HepG2 (cell line): Measurements from ENCODE around the gene UBE2Q2. TPM values are rescaled to one million over a fixed set of nuclear protein-coding genes. Genes with fewer than 3 reads are reported as not detected.

Experiments used
- DMAP1 ChIP-seq: IDR thresholded peaks from 2 replicates; pipeline ENCODE4 v1.6.1; 2016
- HDAC1 ChIP-seq: sonication (generic); formaldehyde crosslinking; IDR thresholded peaks from 2 replicates; pipeline ENCODE4 v1.5.1; 2020; ENCODE audit warnings: mild to moderate bottlenecking, missing genetic modification reagents
- HMG20A ChIP-seq: IDR thresholded peaks from 2 replicates; pipeline ENCODE4 v1.6.1; 2016; ENCODE audit warnings: borderline replicate concordance
- RBM39 ChIP-seq: fragments of 200-400 bp; formaldehyde crosslinking; IDR thresholded peaks from one replicate; pipeline ENCODE4 v1.6.1; 2018; ENCODE audit warnings: antibody characterized with exemption, mild to moderate bottlenecking, low read depth, low read length; ENCODE audit not compliant: poor library complexity, severe bottlenecking
- RFXAP ChIP-seq: sonication (generic); formaldehyde crosslinking; IDR thresholded peaks from 2 replicates; pipeline ENCODE4 v1.4.0; 2020; ENCODE audit warnings: missing genetic modification reagents, borderline replicate concordance
- SMYD3 ChIP-seq: sonication (generic); formaldehyde crosslinking; IDR thresholded peaks from 2 replicates; pipeline ENCODE4 v1.8.1; 2023; ENCODE audit warnings: mild to moderate bottlenecking, missing genetic modification reagents
- ZBTB20 ChIP-seq: sonication (generic); formaldehyde crosslinking; IDR thresholded peaks from 2 replicates; pipeline ENCODE4 v1.8.1; 2023; ENCODE audit warnings: missing genetic modification reagents, low read depth, mild to moderate bottlenecking, borderline replicate concordance
- ZFP36 ChIP-seq: fragments of 150-350 bp; IDR thresholded peaks from 2 replicates; pipeline ENCODE4 v1.6.1; 2018; ENCODE audit warnings: borderline replicate concordance, low read length, low read depth; ENCODE audit not compliant: partially characterized antibody
- ZNF12 ChIP-seq: sonication (generic); formaldehyde crosslinking; IDR thresholded peaks from 2 replicates; pipeline ENCODE4 v1.5.0; 2020; ENCODE audit warnings: missing genetic modification reagents
- ZNF3 ChIP-seq: IDR thresholded peaks from 2 replicates; pipeline ENCODE4 v1.7.0; 2017; ENCODE audit warnings: inconsistent platforms
- ZNF556 ChIP-seq: sonication (generic); formaldehyde crosslinking; IDR thresholded peaks from 2 replicates; pipeline ENCODE4 v1.4.0; 2020; ENCODE audit warnings: mild to moderate bottlenecking, missing genetic modification reagents, borderline replicate concordance
- ZNF761 ChIP-seq: sonication (generic); formaldehyde crosslinking; conservative IDR thresholded peaks from 2 replicates; pipeline ENCODE4 v1.4.0; 2020; ENCODE audit warnings: mild to moderate bottlenecking, missing genetic modification reagents
- ZNF878 ChIP-seq: sonication (generic); formaldehyde crosslinking; IDR thresholded peaks from 2 replicates; pipeline ENCODE4 v1.8.1; 2023; ENCODE audit warnings: mild to moderate bottlenecking, missing genetic modification reagents, moderate library complexity
- polyA plus RNA-seq, 8 experiments: library from polyadenylated mRNA; depleted of rRNA in 3 of 8; stranded (reverse) in 7 of 8; unstranded in 1 of 8; fragments of >200 nt; fragmentation: Illumina TruSeq in 4 of 8; extraction: Trizol in 4 of 8; gene quantifications; 2 replicates each; pipeline versions ENCODE4 v1.2.1 to v1.2.3, GENCODE V29; 2011 to 2016; ENCODE audit warnings: low read depth in 4 of 8, missing spikeins in 1 of 8, mixed read lengths in 1 of 8; ENCODE audit not compliant: insufficient read depth in 1 of 8
- total RNA-seq, 5 experiments: library from RNA; depleted of rRNA; stranded (reverse); fragments of >200 nt; fragmentation: Illumina TruSeq; extraction: Trizol; gene quantifications; 2 replicates each; pipeline ENCODE4 v1.2.3, GENCODE V29; 2016; ENCODE audit warnings: low read depth in 1 of 5
- TF ChIP-seq, protein P1 (sequence below): sonication (generic); formaldehyde crosslinking; IDR thresholded peaks from 2 replicates; pipeline ENCODE4 v1.4.0; 2020; ENCODE audit warnings: mild to moderate bottlenecking, missing genetic modification reagents
- TF ChIP-seq, protein P2 (sequence below): IDR thresholded peaks from 2 replicates; pipeline ENCODE4 v1.6.1; 2016; ENCODE audit warnings: low read depth, control low read depth
- TF ChIP-seq, protein P3 (sequence below): IDR thresholded peaks from 2 replicates; pipeline ENCODE4 v1.6.1; 2016; ENCODE audit warnings: low read depth

The UBE2Q2 gene
- total and polyA plus RNA-seq, 2 of the 13 experiments (the other 11 are each of a cell fraction or from before 2014, with no cell fraction given) = 10.6 to 20.4 TPM

GRCh38 chr15:75903331-75904239 lies 60.3 kb downstream of the UBE2Q2 start, which contains the start of gene FBXO22 (continued):
- TF ChIP-seq, protein P1, sequence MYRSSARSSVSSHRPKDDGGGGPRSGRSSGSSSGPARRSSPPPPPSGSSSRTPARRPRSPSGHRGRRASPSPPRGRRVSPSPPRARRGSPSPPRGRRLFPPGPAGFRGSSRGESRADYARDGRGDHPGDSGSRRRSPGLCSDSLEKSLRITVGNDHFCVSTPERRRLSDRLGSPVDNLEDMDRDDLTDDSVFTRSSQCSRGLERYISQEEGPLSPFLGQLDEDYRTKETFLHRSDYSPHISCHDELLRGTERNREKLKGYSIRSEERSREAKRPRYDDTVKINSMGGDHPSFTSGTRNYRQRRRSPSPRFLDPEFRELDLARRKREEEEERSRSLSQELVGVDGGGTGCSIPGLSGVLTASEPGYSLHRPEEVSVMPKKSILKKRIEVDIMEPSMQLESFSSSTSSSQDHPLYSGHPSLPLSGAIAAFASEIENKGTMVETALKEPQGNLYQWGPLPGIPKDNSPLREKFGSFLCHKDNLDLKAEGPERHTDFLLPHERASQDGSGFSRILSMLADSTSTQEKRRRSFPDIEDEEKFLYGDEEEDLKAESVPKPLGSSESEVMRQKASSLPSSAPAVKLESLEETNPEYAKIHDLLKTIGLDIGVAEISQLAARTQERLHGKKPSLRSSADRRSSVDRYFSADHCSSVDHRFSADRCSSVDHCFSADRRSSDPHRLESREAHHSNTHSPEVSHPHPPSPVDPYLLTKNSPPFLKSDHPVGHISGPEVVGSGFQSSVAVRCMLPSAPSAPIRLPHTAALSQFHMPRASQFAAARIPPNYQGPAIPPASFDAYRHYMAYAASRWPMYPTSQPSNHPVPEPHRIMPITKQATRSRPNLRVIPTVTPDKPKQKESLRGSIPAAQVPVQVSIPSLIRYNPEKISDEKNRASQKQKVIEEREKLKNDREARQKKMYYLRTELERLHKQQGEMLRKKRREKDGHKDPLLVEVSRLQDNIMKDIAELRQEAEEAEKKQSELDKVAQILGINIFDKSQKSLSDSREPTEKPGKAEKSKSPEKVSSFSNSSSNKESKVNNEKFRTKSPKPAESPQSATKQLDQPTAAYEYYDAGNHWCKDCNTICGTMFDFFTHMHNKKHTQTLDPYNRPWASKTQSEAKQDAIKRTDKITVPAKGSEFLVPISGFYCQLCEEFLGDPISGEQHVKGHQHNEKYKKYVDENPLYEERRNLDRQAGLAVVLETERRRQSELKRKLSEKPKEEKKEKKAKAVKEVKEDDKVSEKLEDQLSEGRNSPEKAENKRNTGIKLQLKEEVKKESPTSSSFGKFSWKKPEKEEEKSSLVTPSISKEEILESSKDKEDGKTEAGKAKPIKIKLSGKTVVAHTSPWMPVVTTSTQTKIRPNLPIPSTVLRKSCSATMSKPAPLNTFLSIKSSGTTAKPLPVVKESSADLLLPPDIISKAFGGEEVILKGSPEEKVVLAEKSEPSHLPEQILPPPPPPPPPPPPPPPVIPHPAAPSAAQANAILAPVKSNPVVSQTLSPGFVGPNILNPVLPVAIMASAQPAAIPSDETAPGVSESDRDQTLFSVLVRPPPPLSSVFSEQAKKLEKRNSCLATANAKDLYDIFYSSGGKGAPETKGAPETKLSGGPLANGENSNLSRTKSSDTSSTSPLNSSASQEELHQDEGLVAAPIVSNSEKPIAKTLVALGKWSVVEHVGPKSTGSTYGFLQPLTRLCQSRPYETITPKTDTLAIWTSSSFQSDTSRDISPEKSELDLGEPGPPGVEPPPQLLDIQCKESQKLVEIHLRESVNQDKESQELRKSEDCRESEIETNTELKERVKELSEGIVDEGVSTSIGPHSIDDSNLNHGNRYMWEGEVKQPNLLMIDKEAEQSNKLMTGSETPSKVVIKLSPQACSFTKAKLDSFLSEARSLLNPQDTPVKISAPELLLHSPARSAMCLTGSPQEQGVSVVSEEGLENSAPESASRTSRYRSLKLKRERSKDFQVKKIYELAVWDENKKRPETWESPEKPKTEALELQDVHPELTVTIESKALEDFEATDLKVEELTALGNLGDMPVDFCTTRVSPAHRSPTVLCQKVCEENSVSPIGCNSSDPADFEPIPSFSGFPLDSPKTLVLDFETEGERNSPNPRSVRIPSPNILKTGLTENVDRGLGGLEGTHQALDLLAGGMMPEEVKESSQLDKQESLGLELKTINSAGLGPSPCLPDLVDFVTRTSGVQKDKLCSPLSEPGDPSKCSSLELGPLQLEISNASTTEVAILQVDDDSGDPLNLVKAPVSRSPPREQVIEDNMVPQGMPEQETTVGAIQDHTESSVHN (CRISPR knock-in tag) = no peak
- peak; percentile 93 for TF ChIP-seq HDAC1
- TF ChIP-seq ZNF878 (CRISPR knock-in tag) = peak; percentile 59; the same call in 1 of the 2 replicates
- TF ChIP-seq ZNF3 (CRISPR knock-in tag) = 0 out of 2 replicates have a peak, but pooled peaks have one; percentile 30
- TF ChIP-seq ZBTB20 (CRISPR knock-in tag) = 0 out of 2 replicates have a peak, but pooled peaks have one; percentile 70
- TF ChIP-seq ZFP36 = no peak
- TF ChIP-seq, protein P2, sequence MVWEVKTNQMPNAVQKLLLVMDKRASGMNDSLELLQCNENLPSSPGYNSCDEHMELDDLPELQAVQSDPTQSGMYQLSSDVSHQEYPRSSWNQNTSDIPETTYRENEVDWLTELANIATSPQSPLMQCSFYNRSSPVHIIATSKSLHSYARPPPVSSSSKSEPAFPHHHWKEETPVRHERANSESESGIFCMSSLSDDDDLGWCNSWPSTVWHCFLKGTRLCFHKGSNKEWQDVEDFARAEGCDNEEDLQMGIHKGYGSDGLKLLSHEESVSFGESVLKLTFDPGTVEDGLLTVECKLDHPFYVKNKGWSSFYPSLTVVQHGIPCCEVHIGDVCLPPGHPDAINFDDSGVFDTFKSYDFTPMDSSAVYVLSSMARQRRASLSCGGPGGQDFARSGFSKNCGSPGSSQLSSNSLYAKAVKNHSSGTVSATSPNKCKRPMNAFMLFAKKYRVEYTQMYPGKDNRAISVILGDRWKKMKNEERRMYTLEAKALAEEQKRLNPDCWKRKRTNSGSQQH (CRISPR knock-in tag) = peak; percentile 91
- TF ChIP-seq DMAP1 (CRISPR knock-in tag) = peak; percentile 96; the same call in 1 of the 2 replicates
- 0 out of 2 replicates have a peak, but pooled peaks have one; percentile 44 for TF ChIP-seq SMYD3 (CRISPR knock-in tag)
- peak; percentile 80 for TF ChIP-seq ZNF761 (CRISPR knock-in tag)
- TF ChIP-seq ZNF12 (CRISPR knock-in tag) = 0 out of 2 replicates have a peak, but pooled peaks have one; percentile 53
- peak; percentile 86 for TF ChIP-seq RBM39
- TF ChIP-seq HMG20A (CRISPR knock-in tag) = no peak
- no peak; the same call in 1 of the 2 replicates for TF ChIP-seq ZNF556
- TF ChIP-seq RFXAP = peak; percentile 86
- TF ChIP-seq, protein P3, sequence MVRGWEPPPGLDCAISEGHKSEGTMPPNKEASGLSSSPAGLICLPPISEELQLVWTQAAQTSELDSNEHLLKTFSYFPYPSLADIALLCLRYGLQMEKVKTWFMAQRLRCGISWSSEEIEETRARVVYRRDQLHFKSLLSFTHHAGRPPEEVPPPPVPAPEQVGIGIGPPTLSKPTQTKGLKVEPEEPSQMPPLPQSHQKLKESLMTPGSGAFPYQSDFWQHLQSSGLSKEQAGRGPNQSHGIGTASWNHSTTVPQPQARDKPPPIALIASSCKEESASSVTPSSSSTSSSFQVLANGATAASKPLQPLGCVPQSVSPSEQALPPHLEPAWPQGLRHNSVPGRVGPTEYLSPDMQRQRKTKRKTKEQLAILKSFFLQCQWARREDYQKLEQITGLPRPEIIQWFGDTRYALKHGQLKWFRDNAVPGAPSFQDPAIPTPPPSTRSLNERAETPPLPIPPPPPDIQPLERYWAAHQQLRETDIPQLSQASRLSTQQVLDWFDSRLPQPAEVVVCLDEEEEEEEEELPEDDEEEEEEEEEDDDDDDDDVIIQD (CRISPR knock-in tag) = peak; percentile 63; the same call in 1 of the 2 replicates
